Activated B cell treated with CpG ODN at 0.5 μM for 24 hours (primary cell): ENCODE measurements around the gene CYB561. TPM values are rescaled to one million over a fixed set of nuclear protein-coding genes. Genes with fewer than 3 reads are reported as not detected.
A peak's percentile ranks its signal among the peaks of the same experiment; 100 is the strongest.

Experiments
- ATAC-seq: fragments of 200-7000 bp; cut with Tn5 transposase; one replicate; pipeline ENCODE4 v1.10.0; 2021; ENCODE audit warnings: low read depth, mild to moderate bottlenecking, moderate library complexity
- CTCF ChIA-PET: fragments of 350-600 bp; sonication (Branson Sonifier 250); formaldehyde crosslinking; loops from one replicate; lab custom pipeline; 2021; ENCODE audit warnings: antibody characterized with exemption; lab: Charles Lee
- POLR2A ChIA-PET: fragments of 350-600 bp; sonication (Branson Sonifier 250); formaldehyde crosslinking; loops from one replicate; lab custom pipeline; 2021; ENCODE audit warnings: antibody characterized with exemption; lab: Charles Lee
- DNase-seq: peaks from one replicate; pipeline ENCODE4 v3.0.0; 2022
- H3K27ac Mint-ChIP-seq: one replicate; pipeline ENCODE4 v1.8.0; 2020; ENCODE audit warnings: mixed read lengths
- H3K27me3 Mint-ChIP-seq: one replicate; pipeline ENCODE4 v1.8.0; 2021; ENCODE audit warnings: mixed read lengths
- H3K36me3 Mint-ChIP-seq: one replicate; pipeline ENCODE4 v1.8.0; 2021; ENCODE audit warnings: low read depth, mixed read lengths
- H3K4me1 Mint-ChIP-seq: one replicate; pipeline ENCODE4 v1.8.0; 2021; ENCODE audit warnings: mixed read lengths
- H3K4me3 Mint-ChIP-seq: one replicate; pipeline ENCODE4 v1.8.0; 2020; ENCODE audit warnings: mild to moderate bottlenecking, mixed read lengths
- H3K9me3 Mint-ChIP-seq: one replicate; pipeline ENCODE4 v1.8.0; 2020; ENCODE audit warnings: mixed read lengths
- intact Hi-C: fragments of 100-400 bp; cut with micrococcal nuclease; formaldehyde crosslinking; loops from one replicate; pipeline ENCODE4 v1.15.1; 2024
- total RNA-seq: library from RNA; stranded (reverse); gene quantifications from 2 replicates; pipeline ENCODE4 v1.2.3, GENCODE V29; 2022
- TF ChIP-seq, protein P1 (sequence below): fragments of 200-600 bp; IDR thresholded peaks from one replicate; pipeline ENCODE4 v1.8.0; 2022; ENCODE audit warnings: antibody characterized with exemption, mild to moderate bottlenecking

The CYB561 gene
- total RNA-seq, 1 donor from 2014 or later, result 18.9 TPM

DNA sequence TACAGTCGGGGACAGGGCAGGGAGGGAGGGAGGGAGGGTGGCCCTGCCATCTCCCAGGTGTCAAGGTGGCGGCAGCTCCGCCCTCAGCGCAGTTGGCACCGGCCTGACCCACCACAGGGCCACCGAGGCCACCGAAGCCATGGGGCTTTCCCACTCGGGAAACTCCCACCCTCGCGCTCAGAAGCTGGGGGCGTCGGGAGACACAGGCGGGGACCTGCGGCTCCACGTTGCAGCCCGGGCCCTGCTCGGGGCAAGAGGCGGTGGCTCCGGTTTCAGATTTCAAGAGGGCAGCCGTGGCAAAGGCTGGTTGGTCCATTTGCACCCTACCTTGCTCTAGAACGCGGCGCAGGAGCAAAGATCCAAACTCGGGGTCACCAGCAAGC is 544 bp downstream of the CYB561 start:
- Mint-ChIP-seq H3K9me3 (no peaks in the 10 kb centered on the region), H3K4me1 (peaks cover 17% of the 10 kb centered on the region), H3K27ac (peak overlapping the region; percentile 76), H3K4me3 (peak overlapping the region; percentile 73), H3K36me3 (no peaks in the 10 kb centered on the region), H3K27me3 (no peaks in the 10 kb centered on the region)
- DNase-seq, result peak; percentile 56
- ATAC-seq, result peak; percentile 40
- POLR2A ChIA-PET, result interaction anchor here (0.7 to 4.2 kb wide), 10 partner anchors 9 to 328 kb away, joined by 3 to 18 read pairs (median 7); partner anchors contain the start of genes CCDC47, DCAF7 and MAP3K3
- intact Hi-C loops, result loop anchor here (5.0 to 10.0 kb wide), 3 partner anchors 177 to 1009 kb away; partner anchors contain the start of genes CCDC47, DDX42 and MAP3K3
- CTCF ChIA-PET, result interaction anchor here (0.9 to 3.7 kb wide), 3 partner anchors 20 to 166 kb away, joined by 3 to 26 read pairs (median 8); no protein-coding TSS in a partner anchor
- TF ChIP-seq, protein P1, sequence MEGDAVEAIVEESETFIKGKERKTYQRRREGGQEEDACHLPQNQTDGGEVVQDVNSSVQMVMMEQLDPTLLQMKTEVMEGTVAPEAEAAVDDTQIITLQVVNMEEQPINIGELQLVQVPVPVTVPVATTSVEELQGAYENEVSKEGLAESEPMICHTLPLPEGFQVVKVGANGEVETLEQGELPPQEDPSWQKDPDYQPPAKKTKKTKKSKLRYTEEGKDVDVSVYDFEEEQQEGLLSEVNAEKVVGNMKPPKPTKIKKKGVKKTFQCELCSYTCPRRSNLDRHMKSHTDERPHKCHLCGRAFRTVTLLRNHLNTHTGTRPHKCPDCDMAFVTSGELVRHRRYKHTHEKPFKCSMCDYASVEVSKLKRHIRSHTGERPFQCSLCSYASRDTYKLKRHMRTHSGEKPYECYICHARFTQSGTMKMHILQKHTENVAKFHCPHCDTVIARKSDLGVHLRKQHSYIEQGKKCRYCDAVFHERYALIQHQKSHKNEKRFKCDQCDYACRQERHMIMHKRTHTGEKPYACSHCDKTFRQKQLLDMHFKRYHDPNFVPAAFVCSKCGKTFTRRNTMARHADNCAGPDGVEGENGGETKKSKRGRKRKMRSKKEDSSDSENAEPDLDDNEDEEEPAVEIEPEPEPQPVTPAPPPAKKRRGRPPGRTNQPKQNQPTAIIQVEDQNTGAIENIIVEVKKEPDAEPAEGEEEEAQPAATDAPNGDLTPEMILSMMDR, result no peak

DNA sequence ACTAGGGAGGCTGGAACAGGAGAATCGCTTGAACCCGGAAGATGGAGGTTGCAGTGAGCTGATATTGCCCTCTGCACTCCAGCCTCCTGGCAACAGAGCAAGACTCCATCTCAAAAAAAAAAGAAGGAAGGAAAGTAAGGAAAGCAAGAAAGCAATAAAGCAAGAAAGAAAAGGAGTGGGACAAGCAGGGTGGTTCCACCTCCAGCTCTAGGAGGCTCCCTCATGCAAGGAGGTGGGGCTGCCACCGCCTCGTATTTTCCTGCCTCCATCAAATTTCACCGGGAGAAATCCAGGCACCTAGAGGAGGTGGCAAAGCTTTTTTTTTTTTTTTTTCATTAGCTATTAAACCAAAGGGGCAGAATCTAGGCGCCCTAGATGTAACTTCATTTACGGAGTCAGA is 1.0 kb downstream of the CYB561 start:
- H3K36me3 Mint-ChIP-seq, result no peaks in the 10 kb centered on the region
- DNase-seq (no peak), ATAC-seq (no peak)
- H3K27me3 Mint-ChIP-seq, result no peaks in the 10 kb centered on the region
- no peaks in the 10 kb centered on the region for H3K9me3 Mint-ChIP-seq
- POLR2A ChIA-PET, result interaction anchor here (0.7 to 4.2 kb wide), 9 partner anchors 10 to 328 kb away, joined by 3 to 18 read pairs (median 9); partner anchors contain the start of genes CCDC47, DCAF7 and MAP3K3
- peak overlapping the region; percentile 72 for H3K27ac Mint-ChIP-seq
- TF ChIP-seq, protein P1, result no peak
- intact Hi-C loops, result loop anchor here (5.0 to 10.0 kb wide), 3 partner anchors 177 to 1010 kb away; partner anchors contain the start of genes CCDC47, DDX42 and MAP3K3
- peaks cover 21% of the 10 kb centered on the region for H3K4me1 Mint-ChIP-seq
- CTCF ChIA-PET, result interaction anchor here (0.6 to 3.7 kb wide), 4 partner anchors 19 to 220 kb away, joined by 3 to 26 read pairs (median 6); no protein-coding TSS in a partner anchor
- peak overlapping the region; percentile 73 for H3K4me3 Mint-ChIP-seq

DNA sequence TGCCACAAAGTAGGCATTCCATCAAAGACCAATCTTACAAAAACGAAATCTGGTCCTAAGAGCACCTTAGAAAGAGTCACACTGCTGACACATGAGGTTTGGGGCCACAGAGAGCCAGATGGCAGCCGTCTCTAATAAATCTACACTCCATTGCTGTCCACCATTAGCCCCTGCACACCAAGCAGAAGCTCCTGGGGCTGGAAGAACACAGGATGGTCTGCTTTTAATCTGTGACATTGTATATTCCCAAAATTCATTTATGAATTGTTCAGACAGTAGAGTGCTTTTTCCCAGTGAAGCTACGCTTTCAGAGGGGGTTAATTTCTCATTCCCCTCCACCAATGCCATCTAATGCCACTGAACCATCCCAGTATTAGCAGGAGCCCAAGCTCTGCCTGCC is 1.6 kb downstream of the CYB561 start:
- ChIA-PET CTCF (interaction anchor here (1.8 to 3.7 kb wide), 2 partner anchors 18 to 35 kb away, joined by 8 to 26 read pairs; no protein-coding TSS in a partner anchor), POLR2A (interaction anchor here (1.3 to 4.2 kb wide), 3 partner anchors 9 to 177 kb away, joined by 9 to 17 read pairs (median 17); partner anchors contain the start of gene MAP3K3)
- no peak overlapping the region for H3K4me3 Mint-ChIP-seq
- no peak overlapping the region for H3K27ac Mint-ChIP-seq
- H3K36me3 Mint-ChIP-seq, result no peaks in the 10 kb centered on the region
- no peaks in the 10 kb centered on the region for H3K27me3 Mint-ChIP-seq
- intact Hi-C loops, result loop anchor here (10.0 kb wide), 1 partner anchor 1010 kb away; no protein-coding TSS in a partner anchor
- H3K4me1 Mint-ChIP-seq, result peaks cover 27% of the 10 kb centered on the region
- no peak for ATAC-seq
- TF ChIP-seq, protein P1, result no peak
- no peaks in the 10 kb centered on the region for H3K9me3 Mint-ChIP-seq
- no peak for DNase-seq

DNA sequence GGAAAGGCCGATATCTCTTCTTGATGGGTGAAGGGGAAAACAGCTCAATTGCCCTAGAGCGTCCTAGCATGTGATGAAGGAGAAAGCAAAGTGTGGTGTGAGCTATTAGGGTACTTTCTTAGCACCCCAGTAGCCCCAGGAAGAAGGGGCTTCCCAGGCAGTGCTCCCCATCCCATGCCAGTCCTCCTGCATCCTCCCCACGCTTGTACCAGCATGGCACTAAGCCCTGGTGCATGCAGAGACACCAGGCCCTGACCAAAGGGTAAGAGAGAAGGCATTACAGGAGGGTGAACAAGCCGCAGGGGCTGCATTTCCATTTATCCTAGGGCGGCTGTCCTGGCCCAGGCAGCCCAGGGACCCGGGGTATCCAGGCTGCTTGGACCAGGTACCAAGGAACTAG is 3.1 kb downstream of the CYB561 start:
- ATAC-seq (no peak), DNase-seq (no peak)
- no peak overlapping the region for H3K4me3 Mint-ChIP-seq
- POLR2A ChIA-PET, result no interaction called here
- intact Hi-C loops, result loop anchor here (10.0 kb wide), 1 partner anchor 1012 kb away; no protein-coding TSS in a partner anchor
- H3K36me3 Mint-ChIP-seq, result no peaks in the 10 kb centered on the region
- TF ChIP-seq, protein P1, result no peak
- CTCF ChIA-PET, result interaction anchor here (1.0 to 3.7 kb wide), 4 partner anchors 18 to 169 kb away, joined by 3 to 26 read pairs (median 4); no protein-coding TSS in a partner anchor
- no peaks in the 10 kb centered on the region for H3K27me3 Mint-ChIP-seq
- H3K27ac Mint-ChIP-seq, result no peak overlapping the region
- H3K9me3 Mint-ChIP-seq, result no peaks in the 10 kb centered on the region
- H3K4me1 Mint-ChIP-seq, result peaks cover 27% of the 10 kb centered on the region

DNA sequence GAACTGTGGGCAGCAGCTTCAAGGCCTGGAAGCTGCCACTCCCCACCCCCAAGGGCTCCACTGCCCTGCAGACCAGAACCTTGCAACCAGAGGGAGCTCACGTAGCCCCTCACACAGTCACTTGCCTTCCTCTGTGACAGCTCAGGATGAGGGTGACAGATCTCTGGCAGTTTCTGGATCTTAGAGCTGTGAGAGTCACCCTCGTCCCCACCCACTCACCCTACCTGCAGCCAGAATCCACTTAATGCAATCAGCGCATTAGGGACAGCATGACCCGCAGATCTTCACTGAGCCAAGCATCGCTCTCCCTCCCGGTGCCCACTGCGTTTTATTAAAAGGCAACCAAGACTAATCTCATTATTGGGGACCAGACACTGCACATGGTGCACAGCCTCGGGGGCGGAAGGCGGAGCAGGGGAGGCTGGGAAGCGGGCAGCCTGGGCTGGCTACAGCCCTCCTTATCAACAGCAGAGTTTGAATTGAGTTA is 3.5 kb downstream of the CYB561 start:
- POLR2A ChIA-PET, result no interaction called here
- intact Hi-C loops, result loop anchor here (10.0 kb wide), 1 partner anchor 1012 kb away; no protein-coding TSS in a partner anchor
- no peak for DNase-seq
- ATAC-seq, result no peak
- Mint-ChIP-seq H3K4me3 (no peak overlapping the region), H3K27ac (no peak overlapping the region), H3K36me3 (no peaks in the 10 kb centered on the region), H3K9me3 (no peaks in the 10 kb centered on the region), H3K4me1 (peaks cover 27% of the 10 kb centered on the region), H3K27me3 (no peaks in the 10 kb centered on the region)
- TF ChIP-seq, protein P1, result no peak
- CTCF ChIA-PET, result interaction anchor here (1.0 to 3.7 kb wide), 4 partner anchors 17 to 170 kb away, joined by 3 to 26 read pairs (median 4); no protein-coding TSS in a partner anchor
